ENCODE data around the gene TRABD2A.

Gene TRABD2A

DNA sequence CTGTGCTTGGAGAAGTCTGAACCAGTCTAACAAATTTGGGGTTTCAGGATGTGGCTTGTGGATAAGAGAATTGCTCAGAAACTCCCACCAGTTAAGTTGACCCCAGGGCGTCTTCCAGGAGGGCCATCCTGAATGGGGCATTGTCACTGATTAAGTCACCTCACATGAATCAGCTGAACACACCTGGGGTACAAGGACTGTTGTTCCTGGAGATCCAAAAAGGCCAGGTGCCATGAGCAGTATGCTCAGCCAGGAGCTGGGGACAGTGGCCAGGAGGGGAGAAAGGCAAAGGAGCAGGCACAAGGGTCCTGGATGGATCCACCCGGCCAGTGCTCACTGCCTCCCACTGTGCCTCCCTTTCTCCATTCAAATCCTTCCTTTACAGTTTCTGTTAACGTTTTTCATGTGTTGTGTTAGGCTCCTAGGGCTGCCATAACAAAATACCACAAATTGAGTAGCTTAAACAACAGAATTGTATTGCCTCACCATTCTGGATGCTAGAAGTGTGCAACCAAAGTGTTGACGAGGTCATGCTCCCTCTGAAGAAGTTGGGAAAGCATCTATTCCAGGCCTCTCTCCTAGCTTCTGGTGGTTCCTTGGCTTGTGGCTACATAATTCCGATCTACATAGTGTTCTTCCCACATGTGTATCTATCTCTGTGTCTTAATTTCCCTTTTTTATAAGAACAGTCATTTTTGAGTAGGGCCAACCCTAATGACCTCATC, 33.4 kb downstream of the TRABD2A start:
- Histone ChIP-seq H3K27ac (ENCODE audit: low read length) (no peak overlapping the region), H3K36me3 (ENCODE audit: insufficient read depth, low read length) (no peaks in the 10 kb centered on the region), H4K20me1 (ENCODE audit: insufficient read depth, low read length) (no peaks in the 10 kb centered on the region), H3K9ac (ENCODE audit: low read depth, low read length) (no peak overlapping the region), H3K27me3 (ENCODE audit: insufficient read depth, low read length, poor library complexity) (no peaks in the 10 kb centered on the region), H3K4me2 (ENCODE audit: insufficient read depth, low read length) (no peak overlapping the region), H3K79me2 (ENCODE audit: insufficient read depth, low read length) (no peaks in the 10 kb centered on the region), H3K4me1 (ENCODE audit: insufficient read depth, low read length) (peaks cover 17% of the 10 kb centered on the region), H2AFZ (ENCODE audit: low read depth, low read length) (no peak overlapping the region), H3K9me3 (ENCODE audit: insufficient read depth, low read length, severe bottlenecking) (no peaks in the 10 kb centered on the region), H3K4me3 (ENCODE audit: low read depth in 1 of 2, low read length in 2 of 2) (no peak overlapping the region)
- no peak for TF ChIP-seq EZH2 (IDR thresholded peaks at IDR 0.05; ENCODE audit: borderline replicate concordance, low read depth, low read length, severe bottlenecking)
- TF ChIP-seq, protein P1, sequence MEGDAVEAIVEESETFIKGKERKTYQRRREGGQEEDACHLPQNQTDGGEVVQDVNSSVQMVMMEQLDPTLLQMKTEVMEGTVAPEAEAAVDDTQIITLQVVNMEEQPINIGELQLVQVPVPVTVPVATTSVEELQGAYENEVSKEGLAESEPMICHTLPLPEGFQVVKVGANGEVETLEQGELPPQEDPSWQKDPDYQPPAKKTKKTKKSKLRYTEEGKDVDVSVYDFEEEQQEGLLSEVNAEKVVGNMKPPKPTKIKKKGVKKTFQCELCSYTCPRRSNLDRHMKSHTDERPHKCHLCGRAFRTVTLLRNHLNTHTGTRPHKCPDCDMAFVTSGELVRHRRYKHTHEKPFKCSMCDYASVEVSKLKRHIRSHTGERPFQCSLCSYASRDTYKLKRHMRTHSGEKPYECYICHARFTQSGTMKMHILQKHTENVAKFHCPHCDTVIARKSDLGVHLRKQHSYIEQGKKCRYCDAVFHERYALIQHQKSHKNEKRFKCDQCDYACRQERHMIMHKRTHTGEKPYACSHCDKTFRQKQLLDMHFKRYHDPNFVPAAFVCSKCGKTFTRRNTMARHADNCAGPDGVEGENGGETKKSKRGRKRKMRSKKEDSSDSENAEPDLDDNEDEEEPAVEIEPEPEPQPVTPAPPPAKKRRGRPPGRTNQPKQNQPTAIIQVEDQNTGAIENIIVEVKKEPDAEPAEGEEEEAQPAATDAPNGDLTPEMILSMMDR (IDR thresholded peaks at IDR 0.05; ENCODE audit: borderline replicate concordance, extremely low read depth, low read length, poor library complexity, severe bottlenecking): no peak
- DNase-seq: no peak
- no peak for ATAC-seq (ENCODE audit: insufficient read depth, low read depth)

DNA sequence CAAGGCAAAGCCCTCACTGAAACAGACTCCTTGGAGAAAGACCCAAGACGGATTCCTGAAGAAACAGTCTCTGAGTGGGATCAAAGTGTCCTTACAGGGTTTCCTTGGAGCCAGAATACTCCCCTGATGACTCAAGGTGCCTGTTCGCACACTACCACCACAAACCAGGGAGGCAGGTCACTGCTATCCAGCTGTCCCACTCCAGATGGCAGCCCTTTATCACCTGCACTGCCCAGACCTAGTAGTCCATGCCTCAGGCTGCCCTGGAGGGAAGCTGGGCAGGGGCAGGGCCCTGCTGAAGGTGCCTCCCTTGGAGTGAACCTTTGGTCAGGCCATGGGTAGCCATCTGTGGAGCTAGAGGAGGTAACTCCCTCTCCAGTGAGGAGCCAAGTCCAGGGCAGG, 34.1 kb downstream of the TRABD2A start:
- Histone ChIP-seq H3K27ac (ENCODE audit: low read length) (no peak overlapping the region), H3K4me2 (ENCODE audit: insufficient read depth, low read length) (peak overlapping the region; percentile 11; the same call in 1 of the 2 replicates)

DNA sequence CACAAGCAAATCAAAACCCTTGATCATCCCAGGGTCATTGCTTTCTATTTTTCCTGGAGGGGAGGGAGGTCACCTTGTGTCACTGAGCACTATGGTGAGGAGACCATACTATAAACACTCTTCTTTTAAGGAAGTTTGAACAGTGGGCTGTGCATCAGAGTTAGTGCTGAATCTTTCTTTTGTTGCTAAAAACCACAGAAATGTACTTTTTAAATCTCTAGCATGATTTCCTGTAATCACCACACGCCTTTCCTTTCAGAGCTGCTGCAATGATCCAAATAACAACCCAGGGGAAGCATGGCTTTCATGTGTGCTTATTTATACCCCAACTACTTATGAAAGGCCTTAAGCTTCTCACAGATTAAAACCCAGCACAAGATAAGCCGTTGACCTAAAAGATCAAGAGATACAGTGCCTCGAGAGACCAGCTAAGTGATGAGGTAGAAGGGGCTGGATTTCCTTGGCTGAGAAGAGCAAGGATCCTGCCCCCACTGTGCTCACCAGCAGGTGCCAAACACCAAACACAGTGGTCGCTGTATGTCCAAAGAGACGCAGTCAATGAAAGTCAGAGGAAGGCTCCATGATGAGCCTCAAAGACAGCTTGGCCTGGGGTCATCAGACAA, 34.7 kb downstream of the TRABD2A start:
- DNase-seq (peak; percentile 55), ATAC-seq (ENCODE audit: insufficient read depth, low read depth) (peak; percentile 93)
- Histone ChIP-seq H3K4me1 (ENCODE audit: insufficient read depth, low read length) (peaks cover 17% of the 10 kb centered on the region), H4K20me1 (ENCODE audit: insufficient read depth, low read length) (no peaks in the 10 kb centered on the region), H3K9me3 (ENCODE audit: insufficient read depth, low read length, severe bottlenecking) (no peaks in the 10 kb centered on the region), H3K4me2 (ENCODE audit: insufficient read depth, low read length) (peak overlapping the region; percentile 11; the same call in 1 of the 2 replicates), H3K27ac (ENCODE audit: low read length) (no peak overlapping the region), H2AFZ (ENCODE audit: low read depth, low read length) (no peak overlapping the region), H3K36me3 (ENCODE audit: insufficient read depth, low read length) (no peaks in the 10 kb centered on the region), H3K27me3 (ENCODE audit: insufficient read depth, low read length, poor library complexity) (no peaks in the 10 kb centered on the region), H3K9ac (ENCODE audit: low read depth, low read length) (no peak overlapping the region), H3K4me3 (ENCODE audit: low read depth in 1 of 2, low read length in 2 of 2) (no peak overlapping the region), H3K79me2 (ENCODE audit: insufficient read depth, low read length) (no peaks in the 10 kb centered on the region)
- TF ChIP-seq EZH2 (IDR thresholded peaks at IDR 0.05; ENCODE audit: borderline replicate concordance, low read depth, low read length, severe bottlenecking): no peak
- TF ChIP-seq, protein P1 (IDR thresholded peaks at IDR 0.05; ENCODE audit: borderline replicate concordance, extremely low read depth, low read length, poor library complexity, severe bottlenecking): no peak

More for the DNA sequence above, 34.1 kb downstream of the TRABD2A start:
- no peak for ATAC-seq (ENCODE audit: insufficient read depth, low read depth)
- no peaks in the 10 kb centered on the region for H3K36me3 ChIP-seq (ENCODE audit: insufficient read depth, low read length)
- no peak for DNase-seq
- no peak overlapping the region for H3K9ac ChIP-seq (ENCODE audit: low read depth, low read length)
- no peaks in the 10 kb centered on the region for H3K9me3 ChIP-seq (ENCODE audit: insufficient read depth, low read length, severe bottlenecking)
- no peak overlapping the region for H3K4me3 ChIP-seq (ENCODE audit: low read depth in 1 of 2, low read length in 2 of 2)
- H3K79me2 ChIP-seq (ENCODE audit: insufficient read depth, low read length): no peaks in the 10 kb centered on the region
- no peaks in the 10 kb centered on the region for H4K20me1 ChIP-seq (ENCODE audit: insufficient read depth, low read length)
- no peak for TF ChIP-seq EZH2 (IDR thresholded peaks at IDR 0.05; ENCODE audit: borderline replicate concordance, low read depth, low read length, severe bottlenecking)
- TF ChIP-seq, protein P1 (IDR thresholded peaks at IDR 0.05; ENCODE audit: borderline replicate concordance, extremely low read depth, low read length, poor library complexity, severe bottlenecking): no peak
- peaks cover 17% of the 10 kb centered on the region for H3K4me1 ChIP-seq (ENCODE audit: insufficient read depth, low read length)
- no peaks in the 10 kb centered on the region for H3K27me3 ChIP-seq (ENCODE audit: insufficient read depth, low read length, poor library complexity)
- H2AFZ ChIP-seq (ENCODE audit: low read depth, low read length): no peak overlapping the region

All from DND-41 (cell line).